Measurements from ENCODE around the gene ANAPC2.
A peak's percentile ranks its signal among the peaks of the same experiment; 100 is the strongest.

Gene ANAPC2

DNA sequence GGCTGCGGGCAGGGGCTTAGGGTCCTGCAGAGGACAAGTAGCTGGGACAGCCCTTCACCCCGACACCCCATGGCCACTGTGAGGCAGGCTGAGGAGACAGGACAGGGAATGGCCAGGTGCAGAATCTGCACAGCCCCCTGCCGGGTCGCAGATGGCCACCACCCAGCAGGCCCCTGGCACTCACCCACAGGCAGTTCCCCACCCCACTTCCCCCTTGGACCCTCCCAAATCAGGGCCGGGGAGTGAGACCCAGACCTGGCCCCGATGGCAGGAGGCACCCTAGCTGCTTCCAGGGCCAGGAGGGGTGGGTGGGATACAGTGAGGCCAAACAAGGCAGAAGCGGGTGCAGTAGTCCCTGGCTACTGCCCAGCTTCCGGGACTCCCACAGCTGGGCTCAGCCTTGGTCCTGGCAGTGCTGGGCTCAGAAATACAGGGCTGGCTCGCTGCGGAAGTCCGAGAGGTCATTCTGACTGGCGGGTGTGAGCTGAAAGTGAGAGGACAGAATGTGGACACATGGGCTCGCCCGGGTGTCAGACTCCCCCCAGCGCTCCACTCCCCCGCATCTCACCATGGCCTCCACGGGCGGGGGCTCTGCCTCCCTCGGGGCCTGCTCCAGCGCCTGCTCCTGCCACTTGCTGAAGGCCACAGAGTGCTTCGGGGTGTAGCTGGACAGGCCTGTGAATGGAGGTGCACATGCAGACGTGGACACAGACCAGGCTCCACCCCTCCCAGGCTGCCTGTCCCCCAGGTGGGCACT lies 3.5 kb upstream of the ANAPC2 start:
- DNase-seq: no peak

DNA sequence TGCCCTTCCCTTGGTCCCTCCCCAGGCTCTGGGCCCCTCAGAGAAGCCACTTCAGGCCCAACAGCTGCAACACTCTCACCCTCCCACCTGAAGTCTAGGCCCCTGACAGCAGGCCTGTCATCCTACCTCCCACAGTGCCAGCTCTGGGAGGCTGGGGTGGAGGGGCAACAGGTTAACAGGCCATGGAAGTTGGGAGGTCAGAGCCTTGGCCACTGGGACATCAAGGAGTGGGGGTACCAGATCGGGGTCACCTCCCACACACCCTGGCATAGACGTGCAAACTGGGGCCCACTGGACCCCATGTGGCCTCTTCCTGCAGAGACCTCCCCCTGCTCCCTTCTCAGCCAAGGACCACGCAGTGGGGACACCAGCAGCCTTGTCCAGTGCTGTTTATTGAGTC lies 2.9 kb upstream of the ANAPC2 start:
- no peak for DNase-seq

DNA sequence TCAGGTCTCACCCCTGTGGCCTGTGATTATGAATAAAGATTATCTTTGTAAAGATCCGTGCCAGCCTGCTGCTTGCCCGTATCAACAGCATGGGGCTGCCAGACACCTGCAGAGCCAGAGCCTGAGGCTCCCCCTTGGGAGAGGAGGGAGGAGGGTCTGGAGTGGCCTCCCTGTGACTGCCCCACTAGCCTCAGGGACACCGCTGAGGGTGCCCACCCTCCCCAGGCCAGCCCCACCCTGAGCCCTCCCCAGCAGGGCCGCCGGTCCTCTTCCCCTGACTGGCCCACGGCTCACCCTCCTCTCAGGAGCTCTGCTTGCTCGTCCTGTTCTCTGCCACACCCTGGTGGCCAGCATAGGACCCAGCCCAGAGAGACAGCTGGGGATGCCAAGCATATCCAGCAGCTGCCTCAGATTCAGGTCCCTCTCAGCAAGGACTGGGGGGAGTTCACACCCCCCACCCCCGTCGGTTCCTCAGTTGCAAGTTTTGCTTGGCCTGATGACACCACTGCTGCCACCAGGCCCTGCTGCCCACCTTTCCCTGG lies 2.0 kb upstream of the ANAPC2 start:
- no peak for DNase-seq

- no peak for DNase-seq
Measured at GRCh38 chr9:137189297-137190295, 1.2 kb upstream of the ANAPC2 start.

- no peak for DNase-seq
Measured at GRCh38 chr9:137188086-137188489, 272 bp downstream of the ANAPC2 start.

DNA sequence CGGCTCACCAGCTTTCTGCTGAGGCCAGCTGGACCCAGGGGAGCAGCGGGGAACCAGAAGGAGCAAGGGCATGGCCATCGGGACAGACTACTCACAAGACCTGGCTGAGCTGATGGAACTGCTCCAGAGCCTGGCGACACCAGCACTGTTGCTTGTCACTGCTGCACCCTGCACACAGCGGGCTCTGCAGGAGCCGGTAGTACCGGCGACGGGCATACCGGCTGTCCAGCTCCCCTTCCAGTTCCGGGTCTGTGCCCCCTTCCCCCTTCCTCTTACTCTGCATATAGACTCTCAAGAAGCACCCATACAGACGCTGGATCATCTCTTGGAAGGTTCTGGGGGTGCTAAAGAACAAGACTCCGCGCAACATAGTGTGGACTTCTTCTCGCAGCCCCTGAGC lies 974 bp downstream of the ANAPC2 start:
- no peak for DNase-seq

DNA sequence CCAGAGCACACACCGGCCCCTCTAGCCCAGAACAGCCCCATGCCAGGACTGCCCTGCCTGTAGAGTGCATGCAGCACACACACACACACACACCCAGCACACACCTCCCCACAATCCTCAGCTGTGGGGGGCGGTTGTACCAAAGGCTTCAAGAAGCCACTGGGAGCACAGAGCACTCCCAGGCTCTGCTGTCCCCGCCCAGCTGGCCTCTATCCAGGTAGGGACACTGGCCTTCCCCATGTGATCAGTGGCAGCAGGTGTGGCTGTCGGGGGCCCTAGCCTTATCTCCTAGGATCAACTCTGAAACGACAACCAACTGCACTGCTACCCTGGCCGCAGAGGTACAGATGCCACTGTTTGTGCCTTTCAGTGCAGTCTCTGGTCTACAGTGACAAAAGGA lies 2.0 kb downstream of the ANAPC2 start:
- no peak for DNase-seq

DNA sequence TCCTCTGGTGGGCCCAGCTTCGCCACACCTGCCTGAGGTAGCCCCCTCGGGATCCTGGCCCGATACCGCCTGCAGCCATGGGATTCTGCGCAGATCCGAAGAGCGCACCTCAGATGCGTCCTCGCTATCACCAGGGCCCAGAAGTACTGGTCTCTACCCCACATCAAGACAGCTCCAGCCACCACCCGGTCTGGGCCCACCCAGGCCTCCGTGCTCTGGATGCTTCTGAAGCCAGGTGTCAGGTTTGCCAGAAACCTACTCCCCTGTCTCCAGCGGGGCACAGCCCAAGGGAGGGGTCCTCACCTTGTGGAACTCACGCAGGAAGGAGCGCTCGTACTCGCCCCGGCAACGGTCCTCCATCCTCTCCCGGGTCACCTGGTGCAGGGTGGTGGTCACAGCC lies 2.4 kb downstream of the ANAPC2 start:
- DNase-seq: no peak

- DNase-seq: no peak
Measured at GRCh38 chr9:137184881-137185660, 3.3 kb downstream of the ANAPC2 start.

GRCh38 chr9:137183980-137184595 lies 4.3 kb downstream of the ANAPC2 start:
- DNase-seq: no peak

DNA sequence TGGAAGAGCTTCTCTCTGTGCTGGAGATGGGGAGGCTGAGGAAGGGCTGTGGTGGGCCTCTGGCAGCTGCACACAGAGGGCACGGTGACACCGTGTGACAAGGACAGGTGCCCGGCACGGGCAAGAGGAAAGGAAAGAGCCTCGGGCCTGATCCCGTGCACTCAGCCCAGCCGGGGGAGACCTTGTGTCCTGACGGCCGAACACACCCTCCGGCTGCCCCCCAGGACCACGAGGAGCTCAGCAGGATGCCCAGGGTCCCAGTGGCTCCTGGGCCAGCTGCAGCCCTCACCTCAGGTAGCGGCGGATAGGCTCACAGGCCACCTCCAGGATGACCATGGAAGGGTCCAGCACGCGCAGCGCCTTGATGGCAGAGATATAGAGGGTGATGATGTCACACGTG lies 5.5 kb downstream of the ANAPC2 start:
- DNase-seq: no peak

- DNase-seq: no peak
Measured at GRCh38 chr9:137181680-137182079, 6.7 kb downstream of the ANAPC2 start.

GRCh38 chr9:137180491-137180890 lies 7.9 kb downstream of the ANAPC2 start:
- no peak for DNase-seq

DNA sequence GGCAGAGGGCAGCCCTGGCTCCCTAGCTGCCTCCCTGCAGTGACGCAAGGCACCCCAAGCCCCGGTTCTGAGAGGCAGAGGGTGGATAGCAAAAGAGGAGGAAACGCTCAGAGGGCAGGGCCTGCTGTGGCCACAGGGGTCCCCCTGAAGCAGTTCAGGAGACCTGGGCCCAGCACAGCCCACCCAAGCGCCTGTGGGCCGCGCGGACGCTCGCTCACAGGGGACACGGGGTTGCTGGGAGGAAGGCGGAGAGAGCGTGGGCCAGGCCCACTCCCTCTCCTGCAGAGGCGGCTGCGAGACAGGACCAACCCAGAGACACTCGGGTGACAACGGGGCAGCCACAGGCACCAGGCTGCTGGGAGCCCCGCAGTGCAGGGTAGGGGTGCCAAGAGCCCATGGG lies 8.6 kb downstream of the ANAPC2 start:
- no peak for DNase-seq

DNA sequence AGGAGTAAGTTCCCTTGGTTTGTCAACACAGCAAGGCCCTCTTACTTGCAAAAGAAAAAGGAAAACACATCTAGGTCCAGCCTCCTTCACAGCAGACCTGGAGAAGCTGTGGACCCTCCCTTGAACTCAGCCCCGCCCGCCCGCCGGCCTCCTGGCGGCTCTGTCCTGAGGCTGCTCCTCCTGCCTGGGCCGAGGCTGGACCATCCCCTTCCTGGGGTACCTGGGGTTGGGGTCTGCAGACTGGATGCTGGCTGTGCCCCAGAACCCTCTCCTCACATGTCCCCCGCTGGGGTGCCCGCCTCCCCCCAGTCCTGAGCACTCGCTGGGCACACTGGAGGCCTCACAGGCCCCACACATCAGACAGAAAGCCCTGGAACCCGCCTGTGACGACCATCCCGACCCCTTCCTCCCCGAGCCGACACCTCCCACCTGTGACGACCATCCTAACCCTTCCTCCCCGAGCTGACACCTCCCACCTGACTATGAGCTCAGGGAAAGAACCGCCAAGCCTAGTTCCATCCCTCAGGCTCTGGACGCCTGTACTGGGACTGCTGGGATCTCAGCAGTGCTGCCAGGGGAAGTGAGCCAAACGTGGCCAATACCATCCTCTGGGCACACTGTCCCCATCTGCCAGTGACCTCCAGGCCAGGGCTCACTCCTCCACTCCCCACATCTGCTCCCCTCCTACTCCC lies 9.3 kb downstream of the ANAPC2 start:
- DNase-seq: no peak

GRCh38 chr9:137178201-137178938 lies 10.0 kb downstream of the ANAPC2 start:
- no peak for DNase-seq

DNA sequence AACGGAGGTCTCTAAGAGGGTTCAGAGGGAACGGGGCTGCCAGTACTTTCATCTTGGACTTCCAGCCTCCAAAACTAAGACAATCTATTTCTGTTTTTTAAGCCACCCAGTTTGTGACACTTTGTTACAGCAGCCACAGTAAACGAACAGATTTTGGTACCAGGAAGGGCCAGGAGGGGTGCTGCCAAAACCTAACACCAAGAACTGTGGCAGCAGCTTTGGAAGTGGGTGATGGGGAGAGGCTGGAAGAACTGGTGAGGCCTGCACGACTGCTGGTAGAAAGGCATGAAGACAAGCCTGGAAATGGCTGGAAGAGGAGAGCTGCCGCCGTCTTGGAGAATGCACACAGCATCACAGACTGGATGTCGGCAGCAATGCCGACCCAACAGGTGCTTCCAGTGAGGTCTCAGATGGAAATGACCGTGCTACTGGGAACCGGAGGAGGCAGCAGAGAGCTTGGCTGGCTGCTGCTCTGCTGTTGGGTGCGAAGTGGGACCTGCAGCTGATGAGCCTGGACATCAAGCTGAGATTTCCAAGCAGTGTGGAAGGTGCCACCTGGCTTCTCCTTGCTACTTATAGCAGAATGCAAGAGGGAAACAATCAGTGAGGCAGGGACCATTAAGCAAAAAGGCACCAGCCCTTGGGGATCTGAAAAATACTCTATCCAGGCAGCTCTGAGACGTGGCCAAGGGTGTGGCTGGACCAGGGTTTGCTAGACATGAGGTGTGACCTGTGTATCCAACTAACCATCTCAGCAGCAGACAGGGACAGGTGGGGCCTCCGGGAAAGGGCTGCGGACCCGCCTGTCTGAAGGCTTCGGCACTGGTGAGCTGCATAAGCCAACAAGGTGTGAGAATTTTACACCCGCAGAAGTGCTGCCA lies 11.8 kb downstream of the ANAPC2 start:
- peak; percentile 15 for DNase-seq

DNA sequence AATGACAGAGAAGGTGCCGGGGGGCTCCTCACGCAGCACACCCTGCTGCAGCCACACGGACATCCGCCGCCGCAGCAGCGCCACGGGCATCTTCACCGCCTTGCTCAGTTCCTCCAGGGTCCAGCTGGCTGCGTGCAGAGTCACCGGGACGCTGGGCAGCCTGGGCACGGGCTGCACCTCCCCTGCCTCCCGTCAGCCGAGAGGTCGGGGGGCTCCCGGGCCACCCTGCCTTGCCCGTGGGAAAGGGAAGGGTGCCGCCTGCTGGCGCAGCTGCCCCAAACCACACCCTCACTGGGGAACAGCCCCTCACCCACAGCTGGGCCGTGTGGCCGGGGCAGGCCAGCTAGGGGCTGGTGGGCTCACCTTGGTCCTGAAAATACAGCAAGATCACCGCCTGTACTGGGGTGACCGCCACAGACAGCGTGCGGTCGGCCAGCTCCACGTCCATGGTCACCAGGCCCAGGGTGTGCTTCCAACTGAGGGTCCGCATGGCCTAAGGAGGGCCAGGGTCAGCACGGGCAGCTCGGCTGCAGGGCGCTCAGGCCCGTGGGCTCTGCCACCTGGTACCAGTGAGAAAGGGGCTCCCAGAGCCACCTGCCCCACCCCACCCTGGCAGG lies 12.9 kb downstream of the ANAPC2 start:
- DNase-seq: no peak

GRCh38 chr9:137174722-137175293 lies 13.6 kb downstream of the ANAPC2 start:
- no peak for DNase-seq
